ENCODE data around the gene KERA.

DNA sequence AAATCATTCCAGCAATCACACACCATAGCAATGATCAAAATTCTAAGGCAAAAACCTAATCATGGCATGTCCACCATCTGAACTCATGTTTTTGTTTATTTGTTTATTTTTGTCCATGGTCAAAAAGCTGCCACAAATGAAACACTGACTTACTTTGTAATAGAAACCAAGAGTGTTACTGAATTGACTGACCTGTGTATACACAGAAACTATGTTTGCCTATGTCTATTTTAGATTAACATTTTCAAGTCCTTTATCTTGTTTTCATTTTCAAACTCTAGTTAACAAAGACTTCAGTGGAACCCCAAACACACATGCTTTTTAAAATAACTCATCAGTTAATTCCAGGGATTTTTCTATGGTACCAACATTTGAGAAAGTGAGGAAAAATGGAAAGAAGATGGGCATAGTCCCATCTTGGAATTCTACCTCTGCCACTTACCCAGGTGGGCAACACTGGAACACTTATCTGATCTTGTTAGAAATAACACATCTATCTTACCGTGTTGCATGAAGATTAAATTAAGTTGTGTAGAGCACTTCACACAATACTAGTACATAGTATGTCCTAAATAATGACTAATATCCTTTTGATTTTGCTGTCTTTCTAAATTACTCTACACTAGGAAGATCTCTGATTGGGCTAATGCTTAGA is 47.1 kb upstream of the KERA start:
- no peak for TF ChIP-seq POLR2A (IDR thresholded peaks at IDR 0.05; ENCODE audit: low read depth)
- TF ChIP-seq, protein P1, sequence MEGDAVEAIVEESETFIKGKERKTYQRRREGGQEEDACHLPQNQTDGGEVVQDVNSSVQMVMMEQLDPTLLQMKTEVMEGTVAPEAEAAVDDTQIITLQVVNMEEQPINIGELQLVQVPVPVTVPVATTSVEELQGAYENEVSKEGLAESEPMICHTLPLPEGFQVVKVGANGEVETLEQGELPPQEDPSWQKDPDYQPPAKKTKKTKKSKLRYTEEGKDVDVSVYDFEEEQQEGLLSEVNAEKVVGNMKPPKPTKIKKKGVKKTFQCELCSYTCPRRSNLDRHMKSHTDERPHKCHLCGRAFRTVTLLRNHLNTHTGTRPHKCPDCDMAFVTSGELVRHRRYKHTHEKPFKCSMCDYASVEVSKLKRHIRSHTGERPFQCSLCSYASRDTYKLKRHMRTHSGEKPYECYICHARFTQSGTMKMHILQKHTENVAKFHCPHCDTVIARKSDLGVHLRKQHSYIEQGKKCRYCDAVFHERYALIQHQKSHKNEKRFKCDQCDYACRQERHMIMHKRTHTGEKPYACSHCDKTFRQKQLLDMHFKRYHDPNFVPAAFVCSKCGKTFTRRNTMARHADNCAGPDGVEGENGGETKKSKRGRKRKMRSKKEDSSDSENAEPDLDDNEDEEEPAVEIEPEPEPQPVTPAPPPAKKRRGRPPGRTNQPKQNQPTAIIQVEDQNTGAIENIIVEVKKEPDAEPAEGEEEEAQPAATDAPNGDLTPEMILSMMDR (IDR thresholded peaks at IDR 0.05): no peak
- TF ChIP-seq EP300 (IDR thresholded peaks at IDR 0.05): no peak
- no peak for TF ChIP-seq POLR2AphosphoS5 (IDR thresholded peaks at IDR 0.05)

All from esophagus muscularis mucosa (tissue), 4 donors.